Measurements from ENCODE around the gene ZC3H14. TPM values are rescaled to one million over a fixed set of nuclear protein-coding genes. Genes with fewer than 3 reads are reported as not detected.
A peak's percentile ranks its signal among the peaks of the same experiment; 100 is the strongest.

The ZC3H14 gene
- total RNA-seq, 6 experiments from 2014 or later = 37.2 to 52.5 (median 42.1) TPM

GRCh38 chr14:88584451-88584850, 21.6 kb downstream of the ZC3H14 start:
- Histone ChIP-seq H3K4me3 (no peak overlapping the region), H3K9me3 (no peaks in the 10 kb centered on the region), H3K27me3 (no peaks in the 10 kb centered on the region), H3K36me3 (peaks cover 6 to 60% (median 25%) of the 10 kb centered on the region in 4 donors), H3K4me1 (no peaks in the 10 kb centered on the region), H3K27ac (no peak overlapping the region)
- TF ChIP-seq POLR2A (IDR thresholded peaks at IDR 0.05) = no peak
- TF ChIP-seq, protein P1, sequence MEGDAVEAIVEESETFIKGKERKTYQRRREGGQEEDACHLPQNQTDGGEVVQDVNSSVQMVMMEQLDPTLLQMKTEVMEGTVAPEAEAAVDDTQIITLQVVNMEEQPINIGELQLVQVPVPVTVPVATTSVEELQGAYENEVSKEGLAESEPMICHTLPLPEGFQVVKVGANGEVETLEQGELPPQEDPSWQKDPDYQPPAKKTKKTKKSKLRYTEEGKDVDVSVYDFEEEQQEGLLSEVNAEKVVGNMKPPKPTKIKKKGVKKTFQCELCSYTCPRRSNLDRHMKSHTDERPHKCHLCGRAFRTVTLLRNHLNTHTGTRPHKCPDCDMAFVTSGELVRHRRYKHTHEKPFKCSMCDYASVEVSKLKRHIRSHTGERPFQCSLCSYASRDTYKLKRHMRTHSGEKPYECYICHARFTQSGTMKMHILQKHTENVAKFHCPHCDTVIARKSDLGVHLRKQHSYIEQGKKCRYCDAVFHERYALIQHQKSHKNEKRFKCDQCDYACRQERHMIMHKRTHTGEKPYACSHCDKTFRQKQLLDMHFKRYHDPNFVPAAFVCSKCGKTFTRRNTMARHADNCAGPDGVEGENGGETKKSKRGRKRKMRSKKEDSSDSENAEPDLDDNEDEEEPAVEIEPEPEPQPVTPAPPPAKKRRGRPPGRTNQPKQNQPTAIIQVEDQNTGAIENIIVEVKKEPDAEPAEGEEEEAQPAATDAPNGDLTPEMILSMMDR (IDR thresholded peaks at IDR 0.05) = no peak
- WGBS (ENCODE audit: insufficient coverage, low coverage, low lambda C conversion rate, missing lambda C conversion rate) = 94% methylated on average over 3 of the region's 3 CpGs
- no peak for ATAC-seq
- DNase-seq = no peak
- intact Hi-C loops (cut with DNase I) = no loop called here

DNA sequence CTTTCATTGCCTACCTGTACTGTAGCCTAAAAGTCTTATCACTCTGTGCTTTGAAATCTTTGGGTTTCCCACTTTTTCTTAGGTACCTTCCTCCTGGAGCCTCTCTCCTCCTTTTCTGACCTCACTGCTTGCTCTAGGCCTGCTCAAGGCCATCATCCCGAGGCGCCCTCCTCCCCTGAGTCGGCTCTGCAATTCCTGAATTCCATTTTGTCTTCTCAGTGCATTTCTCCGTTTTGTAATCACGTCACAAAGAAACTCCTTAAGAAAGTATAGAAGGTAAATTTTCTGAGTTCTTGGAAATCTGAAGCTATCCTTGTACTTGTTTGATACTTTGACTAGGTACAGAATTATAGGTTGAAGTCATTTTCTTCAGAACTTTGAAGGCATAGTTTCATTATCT, 25.2 kb downstream of the ZC3H14 start:
- no peak for DNase-seq
- Histone ChIP-seq H3K27me3 (no peaks in the 10 kb centered on the region), H3K4me3 (no peak overlapping the region), H3K9me3 (no peaks in the 10 kb centered on the region), H3K36me3 (peaks cover 0 to 52% (median 12%) of the 10 kb centered on the region in 4 donors), H3K4me1 (no peaks in the 10 kb centered on the region), H3K27ac (no peak overlapping the region)
- TF ChIP-seq POLR2A (IDR thresholded peaks at IDR 0.05) = no peak
- TF ChIP-seq, protein P1 (IDR thresholded peaks at IDR 0.05) = no peak
- ATAC-seq = no peak
- 93% methylated on average over 5 of the region's 5 CpGs for WGBS (ENCODE audit: insufficient coverage, low coverage, low lambda C conversion rate, missing lambda C conversion rate)
- intact Hi-C loops (cut with DNase I) = no loop called here

DNA sequence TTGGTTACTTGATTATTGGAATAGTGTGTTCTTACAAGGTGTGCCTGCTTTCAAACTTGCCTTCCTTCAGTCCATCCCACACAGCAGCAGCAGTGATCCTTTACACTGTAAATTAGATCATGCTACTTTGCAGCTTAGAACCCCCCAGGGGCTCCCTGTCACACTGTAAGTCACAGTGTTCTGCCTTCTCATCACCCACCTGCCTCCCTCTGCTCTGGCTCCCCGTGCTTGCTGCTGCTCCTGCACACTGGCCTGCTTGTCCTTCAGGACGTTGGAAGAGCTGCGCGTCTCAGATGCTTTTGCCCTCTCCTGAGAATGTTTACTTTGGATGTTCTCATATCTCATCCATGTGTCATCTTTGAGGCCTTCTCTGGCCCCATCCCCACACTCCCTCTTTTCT, 27.3 kb downstream of the ZC3H14 start:
- DNase-seq (no peak), ATAC-seq (no peak)
- Histone ChIP-seq H3K4me1 (no peaks in the 10 kb centered on the region), H3K9me3 (no peaks in the 10 kb centered on the region), H3K27me3 (no peaks in the 10 kb centered on the region), H3K4me3 (no peak overlapping the region), H3K27ac (no peak overlapping the region), H3K36me3 (peaks cover 0 to 50% (median 6%) of the 10 kb centered on the region in 4 donors)
- TF ChIP-seq POLR2A (IDR thresholded peaks at IDR 0.05) = no peak
- TF ChIP-seq, protein P1 (IDR thresholded peaks at IDR 0.05) = no peak
- intact Hi-C loops (cut with DNase I) = no loop called here
- 72% methylated on average over 3 of the region's 4 CpGs for WGBS (ENCODE audit: insufficient coverage, low coverage, low lambda C conversion rate, missing lambda C conversion rate)

- intact Hi-C loops (cut with DNase I) = no loop called here
- DNase-seq (no peak), ATAC-seq (no peak)
- peaks cover 0 to 62% (median 4%) of the 10 kb centered on the region in 4 donors for H3K36me3 ChIP-seq
- H3K9me3 ChIP-seq = no peaks in the 10 kb centered on the region
- no peaks in the 10 kb centered on the region for H3K4me1 ChIP-seq
- H3K27ac ChIP-seq = no peak overlapping the region
- TF ChIP-seq, protein P1 (IDR thresholded peaks at IDR 0.05) = no peak
- no peak for TF ChIP-seq POLR2A (IDR thresholded peaks at IDR 0.05)
- WGBS (ENCODE audit: insufficient coverage, low coverage, low lambda C conversion rate, missing lambda C conversion rate) = 75% methylated on average over 1 of the region's 1 CpG
- H3K27me3 ChIP-seq = no peaks in the 10 kb centered on the region
- no peak overlapping the region for H3K4me3 ChIP-seq
Measured at GRCh38 chr14:88592031-88592430, 29.2 kb downstream of the ZC3H14 start.

GRCh38 chr14:88597038-88597437, 34.2 kb downstream of the ZC3H14 start:
- Histone ChIP-seq H3K4me1 (no peaks in the 10 kb centered on the region), H3K36me3 (peaks cover 0 to 68% (median 17%) of the 10 kb centered on the region in 4 donors), H3K27ac (no peak overlapping the region), H3K9me3 (no peaks in the 10 kb centered on the region), H3K27me3 (no peaks in the 10 kb centered on the region), H3K4me3 (no peak overlapping the region)
- ATAC-seq (peak in 1 of 4 donors; percentile 10), DNase-seq (no peak)
- intact Hi-C loops (cut with DNase I) = no loop called here
- no peak for TF ChIP-seq POLR2A (IDR thresholded peaks at IDR 0.05)
- TF ChIP-seq, protein P1 (IDR thresholded peaks at IDR 0.05) = no peak
- WGBS (ENCODE audit: insufficient coverage, low coverage, low lambda C conversion rate, missing lambda C conversion rate) = 94% methylated on average over 4 of the region's 4 CpGs
